KOPT-K1 (cell line): Measurements from ENCODE around the gene SF3B5.
A peak's percentile ranks its signal among the peaks of the same experiment; 100 is the strongest.
"Not testable (repeated sequence)": the region's sequence is repeated elsewhere in the genome, so short reads cannot be mapped to it uniquely, and the experiment has no call there.

Experiments
- H3K27ac ChIP-seq: fragments of 200-600 bp; sonication (generic); 2 replicates; pipeline ENCODE4 v1.5.1; 2016; ENCODE audit warnings: antibody characterized with exemption, mild to moderate bottlenecking, low read depth, low read length; ENCODE audit not compliant: poor library complexity, severe bottlenecking
- H3K36me3 ChIP-seq: fragments of 200-600 bp; sonication (generic); 2 replicates; pipeline ENCODE4 v1.5.1; 2017; ENCODE audit warnings: antibody characterized with exemption, mild to moderate bottlenecking, low read length, moderate library complexity; ENCODE audit not compliant: insufficient read depth
- H3K9me3 ChIP-seq: fragments of 200-600 bp; sonication (generic); 2 replicates; pipeline ENCODE4 v1.5.1; 2017; ENCODE audit warnings: antibody characterized with exemption, low read length, mild to moderate bottlenecking; ENCODE audit not compliant: insufficient read depth, poor library complexity, severe bottlenecking

Gene SF3B5

GRCh38 chr6:144095134-144096002 is at the start of gene SF3B5:
SF3B5 (minus strand) TSS chr6:144095573; CDS start chr6:144095497, 76 bp downstream.
- peak within 1 kb of the TSS; percentile 78 for H3K27ac ChIP-seq
- peaks cover 11% of the 10 kb centered on the region; the same call in 1 of the 2 replicates for H3K36me3 ChIP-seq
- H3K9me3 ChIP-seq, result no peaks in the 10 kb centered on the region

GRCh38 chr6:144144996-144145395 is 49.6 kb upstream of the SF3B5 start:
- Histone ChIP-seq H3K27ac (no peak overlapping the region), H3K9me3 (no peaks in the 10 kb centered on the region), H3K36me3 (no peaks in the 10 kb centered on the region)

GRCh38 chr6:144143878-144144277 is 48.5 kb upstream of the SF3B5 start:
- Histone ChIP-seq H3K9me3 (no peaks in the 10 kb centered on the region), H3K36me3 (no peaks in the 10 kb centered on the region), H3K27ac (no peak overlapping the region)

- Histone ChIP-seq H3K27ac (no peak overlapping the region), H3K9me3 (no peaks in the 10 kb centered on the region), H3K36me3 (no peaks in the 10 kb centered on the region)
Observed at GRCh38 chr6:144143106-144143505, 47.7 kb upstream of the SF3B5 start.

GRCh38 chr6:144141470-144141869 is 46.1 kb upstream of the SF3B5 start:
- Histone ChIP-seq H3K27ac (no peak overlapping the region), H3K9me3 (no peaks in the 10 kb centered on the region), H3K36me3 (no peaks in the 10 kb centered on the region)

- Histone ChIP-seq H3K36me3 (no peaks in the 10 kb centered on the region), H3K9me3 (no peaks in the 10 kb centered on the region), H3K27ac (no peak overlapping the region)
Observed at GRCh38 chr6:144140867-144141266, 45.5 kb upstream of the SF3B5 start.

GRCh38 chr6:144139817-144140216 is 44.4 kb upstream of the SF3B5 start:
- no peaks in the 10 kb centered on the region for H3K36me3 ChIP-seq
- no peak overlapping the region for H3K27ac ChIP-seq
- H3K9me3 ChIP-seq, result no peaks in the 10 kb centered on the region

GRCh38 chr6:144138542-144138941 is 43.2 kb upstream of the SF3B5 start:
- H3K36me3 ChIP-seq, result no peaks in the 10 kb centered on the region
- no peaks in the 10 kb centered on the region for H3K9me3 ChIP-seq
- H3K27ac ChIP-seq, result no peak overlapping the region

GRCh38 chr6:144134737-144135136 is 39.4 kb upstream of the SF3B5 start:
- no peak overlapping the region for H3K27ac ChIP-seq
- H3K36me3 ChIP-seq, result no peaks in the 10 kb centered on the region
- no peaks in the 10 kb centered on the region for H3K9me3 ChIP-seq

- no peak overlapping the region for H3K27ac ChIP-seq
- no peaks in the 10 kb centered on the region for H3K9me3 ChIP-seq
- no peaks in the 10 kb centered on the region for H3K36me3 ChIP-seq
Observed at GRCh38 chr6:144134176-144134575, 38.8 kb upstream of the SF3B5 start.

GRCh38 chr6:144133225-144133821 is 38.0 kb upstream of the SF3B5 start:
- H3K36me3 ChIP-seq, result no peaks in the 10 kb centered on the region
- no peaks in the 10 kb centered on the region for H3K9me3 ChIP-seq
- H3K27ac ChIP-seq, result no peak overlapping the region

GRCh38 chr6:144132167-144132690 is 36.9 kb upstream of the SF3B5 start:
- H3K9me3 ChIP-seq, H3K27ac ChIP-seq, H3K36me3 ChIP-seq: not testable (repeated sequence)

GRCh38 chr6:144131248-144131709 is 35.9 kb upstream of the SF3B5 start:
- H3K9me3 ChIP-seq, result no peaks in the 10 kb centered on the region
- no peak overlapping the region for H3K27ac ChIP-seq
- no peaks in the 10 kb centered on the region for H3K36me3 ChIP-seq

- Histone ChIP-seq H3K36me3 (no peaks in the 10 kb centered on the region), H3K27ac (no peak overlapping the region), H3K9me3 (no peaks in the 10 kb centered on the region)
Observed at GRCh38 chr6:144129469-144129868, 34.1 kb upstream of the SF3B5 start.

GRCh38 chr6:144127097-144127496 is 31.7 kb upstream of the SF3B5 start:
- Histone ChIP-seq H3K27ac (no peak overlapping the region), H3K36me3 (no peaks in the 10 kb centered on the region), H3K9me3 (no peaks in the 10 kb centered on the region)
